ENCODE data around the gene MRPL28. TPM values are rescaled to one million over a fixed set of nuclear protein-coding genes. Genes with fewer than 3 reads are reported as not detected.
A peak's percentile ranks its signal among the peaks of the same experiment; 100 is the strongest.
"Not testable (repeated sequence)": the region's sequence is repeated elsewhere in the genome, so short reads cannot be mapped to it uniquely, and the experiment has no call there.

Gene MRPL28
- total RNA-seq, 1 donor from 2014 or later: 92.5 TPM

DNA sequence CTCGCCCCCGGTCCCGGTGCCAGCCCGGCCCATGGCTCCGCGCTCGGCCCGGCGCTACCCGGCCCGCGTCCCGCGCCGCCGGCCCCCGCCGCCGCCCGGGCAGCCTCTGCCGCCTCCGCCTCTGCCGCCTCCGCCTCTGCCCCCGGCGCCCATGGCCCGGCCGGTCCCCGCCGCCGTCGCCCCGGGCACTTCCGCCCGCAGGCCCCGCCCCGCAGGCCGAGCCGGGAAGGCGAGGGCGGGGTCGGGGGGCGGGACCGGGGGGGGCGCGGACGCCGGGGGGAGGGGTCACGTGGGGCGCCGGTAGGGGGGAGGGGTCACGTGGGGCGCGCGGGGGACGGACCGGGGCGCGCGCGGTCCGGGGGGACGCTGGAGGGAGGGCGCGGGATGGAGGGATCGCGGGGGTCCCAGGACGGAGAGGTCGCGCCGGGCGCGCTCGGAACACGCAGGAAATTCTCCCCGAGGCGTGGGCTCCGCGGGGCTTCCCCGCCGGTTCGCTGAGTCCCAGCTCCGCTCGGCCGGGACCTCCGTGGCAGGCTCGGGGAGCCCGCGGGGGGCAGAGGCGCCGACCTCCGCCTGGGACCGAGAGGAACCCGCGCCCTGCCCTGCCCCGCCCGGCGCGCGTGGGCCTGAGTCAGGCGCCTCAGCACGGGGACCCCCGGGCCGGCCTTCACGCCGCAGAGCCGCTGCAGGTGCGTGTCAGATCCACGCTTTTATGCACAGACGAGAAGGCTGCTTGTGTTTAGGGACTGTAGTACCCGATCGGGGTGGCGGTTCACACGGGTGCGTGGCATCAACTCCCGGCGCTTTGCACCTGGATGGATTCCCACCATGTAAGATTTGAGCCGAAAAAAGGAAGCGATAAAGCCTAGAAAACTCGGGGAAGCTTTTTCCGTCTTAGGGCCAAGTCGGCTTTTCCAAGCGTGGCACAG lies 11.7 kb upstream of the MRPL28 start, which contains the start of gene PGAP6:
Gene PGAP6, minus strand, starts transcription at position 190 of the 929 bp plus-strand sequence. Its CDS starts 157 bp downstream, at position 33.
- intact Hi-C loops (cut with micrococcal nuclease): loop anchor here (5.0 kb wide), 1 partner anchor 45 kb away; the partner anchor contains the start of gene RAB11FIP3
- peak within 1 kb of the TSS; percentile 78 for H3K4me3 Mint-ChIP-seq (ENCODE audit: low read depth)

DNA sequence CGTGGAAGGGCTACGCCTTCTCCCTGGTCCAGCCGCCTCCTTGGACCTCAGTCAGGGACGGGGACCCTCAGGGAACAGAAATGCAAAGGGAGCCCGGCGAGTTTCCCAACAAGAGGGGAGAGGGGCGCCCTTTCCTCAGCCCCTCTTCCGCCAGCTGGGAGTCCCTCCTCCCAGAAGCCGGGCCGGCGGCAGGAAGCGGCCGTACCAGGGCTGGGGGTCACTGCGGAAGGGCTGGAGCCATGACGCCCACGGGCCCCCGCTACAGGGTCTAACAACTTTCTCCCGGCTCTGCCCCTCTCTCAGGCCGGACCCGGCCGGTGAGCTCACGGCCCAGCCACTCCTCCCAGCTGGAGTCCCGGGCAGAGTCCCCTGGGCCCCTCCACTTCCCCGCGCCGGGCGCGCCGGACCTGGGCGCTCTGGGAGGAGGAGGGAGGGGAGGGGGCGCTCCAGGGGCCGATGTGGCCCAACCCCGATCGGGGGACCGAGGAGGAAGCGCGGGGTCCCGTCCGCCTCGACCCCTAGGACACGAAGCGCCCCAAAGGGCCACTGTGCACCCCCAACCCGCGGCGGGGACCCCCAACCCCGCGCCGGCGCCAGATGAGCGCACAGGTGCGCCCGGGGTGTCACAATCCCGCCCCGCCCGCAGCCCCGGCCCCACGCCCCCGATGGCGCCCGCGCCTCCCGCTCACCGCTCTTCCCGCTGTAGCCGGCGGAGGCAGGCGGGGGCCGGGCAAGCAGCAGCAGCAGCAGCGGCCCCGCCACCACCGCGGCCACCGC lies 10.9 kb upstream of the MRPL28 start:
- Mint-ChIP-seq H3K27me3 (ENCODE audit: low read depth) (no peaks in the 10 kb centered on the region), H3K27ac (no peak overlapping the region)
- intact Hi-C loops (cut with micrococcal nuclease): loop anchor here (5.0 kb wide), 1 partner anchor 46 kb away; the partner anchor contains the start of gene RAB11FIP3

More for the DNA sequence above, 11.7 kb upstream of the MRPL28 start, which contains the start of gene PGAP6:
- peaks cover 9% of the 10 kb centered on the region for H3K4me1 Mint-ChIP-seq (ENCODE audit: low read depth)
- H3K36me3 Mint-ChIP-seq (ENCODE audit: low read depth): no peaks in the 10 kb centered on the region
- H3K27ac Mint-ChIP-seq: no peak within 1 kb of the TSS
- H3K27me3 Mint-ChIP-seq (ENCODE audit: low read depth): no peaks in the 10 kb centered on the region
- DNase-seq (ENCODE audit: low spot score): peak; percentile 59
- H3K9me3 Mint-ChIP-seq: no peaks in the 10 kb centered on the region

DNA sequence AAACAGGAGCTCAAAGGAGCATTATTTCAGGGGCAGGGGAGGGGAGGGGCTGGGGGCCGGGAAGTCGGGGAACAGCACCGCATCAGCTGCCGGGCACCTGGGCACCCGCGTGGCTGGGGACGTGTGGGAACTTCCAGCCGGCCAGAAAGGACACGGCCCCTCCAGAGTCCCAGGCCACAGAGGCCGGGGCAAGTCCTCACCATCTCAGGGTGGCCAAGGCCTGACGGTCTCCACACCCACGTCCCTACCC lies 10.3 kb upstream of the MRPL28 start:
- no peak overlapping the region for H3K27ac Mint-ChIP-seq
- H3K36me3 Mint-ChIP-seq (ENCODE audit: low read depth): no peaks in the 10 kb centered on the region
- no peaks in the 10 kb centered on the region for H3K9me3 Mint-ChIP-seq
- no peak for DNase-seq (ENCODE audit: low spot score)
- no peaks in the 10 kb centered on the region for H3K27me3 Mint-ChIP-seq (ENCODE audit: low read depth)
- H3K4me3 Mint-ChIP-seq (ENCODE audit: low read depth): peak overlapping the region; percentile 68
- peaks cover 9% of the 10 kb centered on the region for H3K4me1 Mint-ChIP-seq (ENCODE audit: low read depth)
- intact Hi-C loops (cut with micrococcal nuclease): loop anchor here (5.0 kb wide), 1 partner anchor 47 kb away; the partner anchor contains the start of gene RAB11FIP3

More for the DNA sequence above, 10.9 kb upstream of the MRPL28 start:
- no peak for DNase-seq (ENCODE audit: low spot score)
- Mint-ChIP-seq H3K36me3 (ENCODE audit: low read depth) (no peaks in the 10 kb centered on the region), H3K9me3 (no peaks in the 10 kb centered on the region), H3K4me3 (ENCODE audit: low read depth) (peak overlapping the region; percentile 66), H3K4me1 (ENCODE audit: low read depth) (peaks cover 9% of the 10 kb centered on the region)

DNA sequence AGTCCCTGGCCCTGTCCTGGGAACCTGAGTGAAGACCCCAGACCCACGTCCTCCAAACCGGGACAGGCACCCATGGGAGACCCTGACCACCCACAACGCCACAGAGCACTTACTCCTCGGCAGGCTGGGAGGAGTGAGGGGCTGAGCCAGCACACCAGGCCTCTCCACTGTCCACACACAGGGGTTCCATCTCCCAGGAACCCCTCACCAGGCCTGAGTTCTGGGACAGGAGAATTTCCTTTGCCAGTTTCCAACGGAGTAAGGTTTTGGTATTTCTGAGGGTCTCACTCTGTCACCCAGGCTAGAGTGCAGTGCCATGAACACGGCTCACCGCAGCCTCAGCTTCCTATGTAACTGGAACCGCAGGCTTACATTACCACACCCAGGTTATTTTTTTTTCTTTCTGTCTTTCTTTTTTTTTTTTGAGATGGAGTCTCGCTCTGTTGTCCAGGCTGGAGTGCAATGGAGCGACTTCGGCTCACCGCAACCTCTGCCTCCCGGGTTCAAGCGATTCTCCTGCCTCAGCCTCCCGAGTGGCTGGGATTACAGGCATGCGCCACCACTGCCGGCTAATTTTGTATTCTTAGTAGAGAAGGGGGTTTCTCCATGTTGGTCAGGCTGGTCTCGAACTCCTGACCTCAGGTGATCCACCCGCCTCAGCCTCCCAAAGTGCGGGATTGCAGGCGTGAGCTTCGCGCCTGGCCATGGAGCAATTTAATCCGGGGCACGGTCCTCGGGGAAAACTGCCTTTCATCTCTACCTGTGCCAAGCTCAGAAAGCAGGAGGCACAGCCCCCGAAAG lies 9.8 kb upstream of the MRPL28 start:
- Mint-ChIP-seq H3K4me3 (ENCODE audit: low read depth) (peak overlapping the region; percentile 68), H3K27me3 (ENCODE audit: low read depth) (no peaks in the 10 kb centered on the region), H3K27ac (no peak overlapping the region), H3K36me3 (ENCODE audit: low read depth) (no peaks in the 10 kb centered on the region), H3K4me1 (ENCODE audit: low read depth) (peaks cover 9% of the 10 kb centered on the region), H3K9me3 (no peaks in the 10 kb centered on the region)
- intact Hi-C loops (cut with micrococcal nuclease): loop anchor here (5.0 kb wide), 1 partner anchor 47 kb away; the partner anchor contains the start of gene RAB11FIP3
- DNase-seq (ENCODE audit: low spot score): no peak

GRCh38 chr16:379183-379960 lies 9.0 kb upstream of the MRPL28 start:
- no peak for DNase-seq (ENCODE audit: low spot score)
- Mint-ChIP-seq H3K27me3 (ENCODE audit: low read depth) (no peaks in the 10 kb centered on the region), H3K27ac (no peak overlapping the region), H3K4me1 (ENCODE audit: low read depth) (peaks cover 9% of the 10 kb centered on the region), H3K36me3 (ENCODE audit: low read depth) (no peaks in the 10 kb centered on the region), H3K4me3 (ENCODE audit: low read depth) (peak overlapping the region; percentile 8), H3K9me3 (no peaks in the 10 kb centered on the region)
- intact Hi-C loops (cut with micrococcal nuclease): no loop called here

- H3K27ac Mint-ChIP-seq: no peak overlapping the region
- no peaks in the 10 kb centered on the region for H3K36me3 Mint-ChIP-seq (ENCODE audit: low read depth)
- H3K4me3 Mint-ChIP-seq (ENCODE audit: low read depth): no peak overlapping the region
- H3K27me3 Mint-ChIP-seq (ENCODE audit: low read depth): no peaks in the 10 kb centered on the region
- no peak for DNase-seq (ENCODE audit: low spot score)
- no peaks in the 10 kb centered on the region for H3K9me3 Mint-ChIP-seq
- intact Hi-C loops (cut with micrococcal nuclease): no loop called here
- H3K4me1 Mint-ChIP-seq (ENCODE audit: low read depth): peaks cover 9% of the 10 kb centered on the region
Measured at GRCh38 chr16:378821-379182, 8.5 kb upstream of the MRPL28 start.

GRCh38 chr16:378113-378820 lies 7.9 kb upstream of the MRPL28 start:
- H3K36me3 Mint-ChIP-seq (ENCODE audit: low read depth); H3K4me1 Mint-ChIP-seq (ENCODE audit: low read depth); H3K4me3 Mint-ChIP-seq (ENCODE audit: low read depth); H3K27me3 Mint-ChIP-seq (ENCODE audit: low read depth); H3K27ac Mint-ChIP-seq; DNase-seq (ENCODE audit: low spot score); H3K9me3 Mint-ChIP-seq; intact Hi-C loops (cut with micrococcal nuclease): not testable (repeated sequence)

- peaks cover 3% of the 10 kb centered on the region for H3K36me3 Mint-ChIP-seq (ENCODE audit: low read depth)
- peaks cover 2% of the 10 kb centered on the region for H3K4me1 Mint-ChIP-seq (ENCODE audit: low read depth)
- H3K27ac Mint-ChIP-seq: no peak overlapping the region
- DNase-seq (ENCODE audit: low spot score): no peak
- no peaks in the 10 kb centered on the region for H3K9me3 Mint-ChIP-seq
- intact Hi-C loops (cut with micrococcal nuclease): no loop called here
- H3K4me3 Mint-ChIP-seq (ENCODE audit: low read depth): no peak overlapping the region
- no peaks in the 10 kb centered on the region for H3K27me3 Mint-ChIP-seq (ENCODE audit: low read depth)
Measured at GRCh38 chr16:377419-377951, 7.1 kb upstream of the MRPL28 start.

DNA sequence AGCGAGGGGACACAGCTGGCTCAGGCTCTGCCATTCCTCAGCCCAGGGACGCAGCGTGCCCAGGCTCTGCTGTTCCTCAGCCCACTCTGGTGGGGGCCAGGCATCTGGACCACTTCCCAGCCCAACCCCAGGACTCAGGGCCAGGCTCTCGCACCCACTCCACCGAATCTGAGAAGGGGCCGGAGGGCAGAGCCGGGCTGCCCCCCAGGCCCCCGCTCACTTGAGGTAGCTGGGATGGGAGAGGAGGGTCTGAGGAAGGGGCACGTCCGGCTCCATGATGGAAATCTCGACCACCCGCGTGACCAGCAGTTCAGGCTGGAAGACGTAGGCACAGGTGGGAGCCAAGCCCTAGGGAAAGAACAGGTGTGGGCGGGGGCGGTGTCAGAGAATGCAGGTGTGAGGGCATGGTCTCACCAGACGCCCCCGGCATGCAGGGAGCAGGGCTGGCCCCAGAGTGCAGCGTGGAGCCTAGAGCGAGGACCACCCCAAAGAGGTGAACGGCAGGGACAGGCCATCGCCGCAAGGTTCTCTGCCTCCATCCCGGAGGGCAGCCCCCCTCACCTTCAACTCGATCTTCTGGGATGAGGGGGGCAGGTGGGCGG lies 6.6 kb upstream of the MRPL28 start:
- H3K36me3 Mint-ChIP-seq (ENCODE audit: low read depth): peaks cover 3% of the 10 kb centered on the region
- no peaks in the 10 kb centered on the region for H3K27me3 Mint-ChIP-seq (ENCODE audit: low read depth)
- H3K4me1 Mint-ChIP-seq (ENCODE audit: low read depth): no peaks in the 10 kb centered on the region
- no peak for DNase-seq (ENCODE audit: low spot score)
- no peak overlapping the region for H3K27ac Mint-ChIP-seq
- H3K9me3 Mint-ChIP-seq: no peaks in the 10 kb centered on the region
- H3K4me3 Mint-ChIP-seq (ENCODE audit: low read depth): no peak overlapping the region
- intact Hi-C loops (cut with micrococcal nuclease): no loop called here

- no peaks in the 10 kb centered on the region for H3K27me3 Mint-ChIP-seq (ENCODE audit: low read depth)
- no peak overlapping the region for H3K27ac Mint-ChIP-seq
- intact Hi-C loops (cut with micrococcal nuclease): no loop called here
- peaks cover 3% of the 10 kb centered on the region for H3K36me3 Mint-ChIP-seq (ENCODE audit: low read depth)
- no peaks in the 10 kb centered on the region for H3K9me3 Mint-ChIP-seq
- H3K4me1 Mint-ChIP-seq (ENCODE audit: low read depth): peaks cover 2% of the 10 kb centered on the region
- H3K4me3 Mint-ChIP-seq (ENCODE audit: low read depth): no peak overlapping the region
- no peak for DNase-seq (ENCODE audit: low spot score)
Measured at GRCh38 chr16:375927-376816, 5.8 kb upstream of the MRPL28 start.
